Keratinocyte (primary cell): ENCODE results near the gene CDCA5. TPM values are rescaled to one million over a fixed set of nuclear protein-coding genes. Genes with fewer than 3 reads are reported as not detected.

ENCODE experiments used
- DNase-seq: peaks from one replicate; pipeline ENCODE4 v3.0.0-alpha.2; 2011; ENCODE audit warnings: low read depth, missing footprints, low spot score
- FAIRE-seq: peaks from 2 replicates; lab custom pipeline; 2011; peaks lifted over from hg19 to GRCh38; lab: Jason Lieb, UNC
- H2AFZ ChIP-seq: 2 replicates; pipeline ENCODE4 v1.6.0; 2012; ENCODE audit warnings: low read length, control low read depth, inconsistent platforms; ENCODE audit not compliant: control insufficient read depth
- H3K27ac ChIP-seq: 2 replicates; pipeline ENCODE4 v1.5.1; 2011; ENCODE audit warnings: low read length; ENCODE audit not compliant: control insufficient read depth, insufficient read depth
- H3K27me3 ChIP-seq: 3 replicates; pipeline ENCODE4 v1.6.0; 2011; ENCODE audit warnings: low read length; ENCODE audit not compliant: control insufficient read depth, insufficient read depth; ENCODE audit errors: extremely low read depth
- H3K36me3 ChIP-seq, 2 experiments: 2 replicates in 1 of 2; 3 replicates in 1 of 2; pipeline ENCODE4 v1.5.1; 2011; ENCODE audit warnings: low read length in 2 of 2, mild to moderate bottlenecking in 1 of 2; ENCODE audit not compliant: control insufficient read depth in 2 of 2, insufficient read depth in 2 of 2; ENCODE audit errors: extremely low read depth in 1 of 2
- H3K4me1 ChIP-seq: 3 replicates; pipeline ENCODE4 v1.5.1; 2011; ENCODE audit warnings: low read length; ENCODE audit not compliant: control insufficient read depth, insufficient read depth; ENCODE audit errors: extremely low read depth
- H3K4me2 ChIP-seq: 3 replicates; pipeline ENCODE4 v1.6.0; 2011; ENCODE audit warnings: low read depth, low read length; ENCODE audit not compliant: control insufficient read depth, insufficient read depth; ENCODE audit errors: extremely low read depth
- H3K4me3 ChIP-seq, 3 experiments: fragments of 200-600 bp in 1 of 3; sonication (generic) in 1 of 3; 2 replicates in 2 of 3; 3 replicates in 1 of 3; pipeline ENCODE4 v1.5.1; 2011 to 2016; ENCODE audit warnings: low read length in 3 of 3, mild to moderate bottlenecking in 3 of 3, control low read depth in 2 of 3, inconsistent platforms in 1 of 3, low read depth in 1 of 3, mixed read lengths in 1 of 3, mixed run types in 1 of 3, moderate library complexity in 1 of 3; ENCODE audit not compliant: control insufficient read depth in 2 of 3, insufficient read depth in 2 of 3; ENCODE audit errors: extremely low read depth in 1 of 3
- H3K79me2 ChIP-seq: 2 replicates; pipeline ENCODE4 v1.6.0; 2012; ENCODE audit warnings: low read length; ENCODE audit not compliant: control insufficient read depth, insufficient read depth
- H3K9ac ChIP-seq: 3 replicates; pipeline ENCODE4 v1.6.0; 2011; ENCODE audit warnings: low read length; ENCODE audit not compliant: control insufficient read depth, insufficient read depth; ENCODE audit errors: extremely low read depth
- H3K9me1 ChIP-seq: 3 replicates; pipeline ENCODE4 v1.6.0; 2011; ENCODE audit warnings: low read length; ENCODE audit not compliant: control insufficient read depth, insufficient read depth; ENCODE audit errors: extremely low read depth
- H3K9me3 ChIP-seq: 2 replicates; pipeline ENCODE4 v1.5.1; 2012; ENCODE audit warnings: low read depth, low read length; ENCODE audit not compliant: control insufficient read depth
- H4K20me1 ChIP-seq: 3 replicates; pipeline ENCODE4 v1.6.0; 2011; ENCODE audit warnings: low read length; ENCODE audit not compliant: control insufficient read depth, insufficient read depth; ENCODE audit errors: extremely low read depth
- CTCF ChIP-seq, 3 experiments: IDR thresholded peaks in 1 of 3; conservative IDR thresholded peaks in 1 of 3; optimal IDR thresholded peaks in 1 of 3; 2 replicates in 2 of 3; 3 replicates in 1 of 3; pipeline versions ENCODE3 to v1.5.1; 2011; ENCODE audit warnings: low read length in 3 of 3, mild to moderate bottlenecking in 3 of 3, moderate library complexity in 2 of 3, control low read depth in 1 of 3, inconsistent platforms in 1 of 3; ENCODE audit not compliant: insufficient read depth in 2 of 3; ENCODE audit errors: extremely low read depth in 1 of 3
- EZH2 ChIP-seq: IDR thresholded peaks from one replicate; pipeline ENCODE4 v1.6.1; 2012; ENCODE audit warnings: inconsistent platforms, mild to moderate bottlenecking, low read length, moderate library complexity
- dilution Hi-C: fragments of 300-500 bp; cut with MboI; formaldehyde crosslinking; loops from one replicate; pipeline ENCODE4 v1.7.0; 2020; ENCODE audit warnings: low sequenced_read_pairs; ENCODE audit not compliant: extremely low pct_ligation_motif_present
- polyA plus RNA-seq, 5 experiments: library from polyadenylated mRNA; depleted of rRNA in 3 of 5; stranded (reverse) in 3 of 5; stranded (forward) in 1 of 5; unstranded in 1 of 5; fragments of >200 nt; gene quantifications; 1 replicate in 1 of 5; 2 replicates in 3 of 5; 3 replicates in 1 of 5; pipeline versions ENCODE4 v1.2.1 to v1.2.3, GENCODE V29; 2011 to 2012; ENCODE audit warnings: missing spikeins in 2 of 5, low read depth in 1 of 5, low replicate concordance in 1 of 5

The CDCA5 gene
- polyA plus RNA-seq, 1 donor (not counting 4 experiments of a cell fraction or from before 2014, with no cell fraction given): 8.0 TPM

- dilution Hi-C loops: no loop called here
Measured at GRCh38 chr11:65084598-65085375, 947 bp upstream of the CDCA5 start.

GRCh38 chr11:65083134-65083833 lies 556 bp downstream of the CDCA5 start:
- dilution Hi-C loops: no loop called here
- no peaks in the 10 kb centered on the region for H3K9me3 ChIP-seq

More at GRCh38 chr11:65084598-65085375, 947 bp upstream of the CDCA5 start:
- H3K9ac ChIP-seq: peak overlapping the region; percentile 80
- no peaks in the 10 kb centered on the region for H3K9me3 ChIP-seq
- no peaks in the 10 kb centered on the region for H3K9me1 ChIP-seq
- no peak for DNase-seq
- peak overlapping the region; percentile 84 for H3K27ac ChIP-seq
- peak overlapping the region; percentile 72 to 98 (median 82) for H3K4me3 ChIP-seq
- H3K79me2 ChIP-seq: peaks cover 44% of the 10 kb centered on the region
- TF ChIP-seq CTCF (optimal IDR thresholded peaks at IDR 0.05 in 1 of 3, IDR thresholded peaks at IDR 0.05 in 1 of 3, conservative IDR thresholded peaks at IDR 0.05 in 1 of 3; ENCODE audit: extremely low read depth in 1 of 3, insufficient read depth in 2 of 3, low read length in 3 of 3) (no peak), EZH2 (no peak)
- H3K4me2 ChIP-seq: peak overlapping the region; percentile 69
- peak overlapping the region; percentile 1 for H2AFZ ChIP-seq
- H4K20me1 ChIP-seq: no peaks in the 10 kb centered on the region
- H3K36me3 ChIP-seq: peaks cover 19 to 37% of the 10 kb centered on the region in 2 experiments
- H3K4me1 ChIP-seq: peaks cover 29% of the 10 kb centered on the region
- FAIRE-seq: no peak
- no peaks in the 10 kb centered on the region for H3K27me3 ChIP-seq

More at GRCh38 chr11:65083134-65083833, 556 bp downstream of the CDCA5 start:
- Histone ChIP-seq H3K4me1 (peaks cover 29% of the 10 kb centered on the region), H4K20me1 (no peaks in the 10 kb centered on the region), H3K4me2 (peak overlapping the region; percentile 96), H2AFZ (peak overlapping the region; percentile 88), H3K36me3 (peaks cover 13 to 41% of the 10 kb centered on the region in 2 experiments), H3K9me1 (peaks cover 3% of the 10 kb centered on the region), H3K4me3 (peak overlapping the region; percentile 72 to 98 (median 82)), H3K9ac (peak overlapping the region; percentile 80), H3K27ac (peak overlapping the region; percentile 84), H3K27me3 (no peaks in the 10 kb centered on the region), H3K79me2 (peaks cover 56% of the 10 kb centered on the region)
- no peak for DNase-seq
- TF ChIP-seq CTCF (optimal IDR thresholded peaks at IDR 0.05 in 1 of 3, IDR thresholded peaks at IDR 0.05 in 1 of 3, conservative IDR thresholded peaks at IDR 0.05 in 1 of 3; ENCODE audit: extremely low read depth in 1 of 3, insufficient read depth in 2 of 3, low read length in 3 of 3) (no peak), EZH2 (no peak)
- FAIRE-seq: no peak
